SU-DHL-6 (cell line): ENCODE measurements around the gene TYRO3.

Source experiments
- H2AFZ ChIP-seq: fragments of 200-600 bp; sonication (generic); 2 replicates; pipeline ENCODE4 v1.6.1; 2014; ENCODE audit warnings: low read depth, mild to moderate bottlenecking, moderate library complexity, mixed read lengths, antibody characterized with exemption, low read length; ENCODE audit not compliant: severe bottlenecking
- H3F3A ChIP-seq: fragments of 200-600 bp; shearing (Covaris generic); 2 replicates; pipeline ENCODE4 v1.6.0; 2016; ENCODE audit warnings: antibody characterized with exemption, mild to moderate bottlenecking; ENCODE audit not compliant: insufficient read depth
- H3K27ac ChIP-seq: fragments of 200-600 bp; sonication (generic); 2 replicates; pipeline ENCODE4 v1.5.1; 2016; ENCODE audit warnings: low read depth, mild to moderate bottlenecking, low read length, moderate library complexity, mixed read lengths
- H3K27me3 ChIP-seq: fragments of 200-600 bp; sonication (generic), shearing (Covaris generic); 2 replicates; pipeline ENCODE4 v1.6.0; 2014; ENCODE audit warnings: mild to moderate bottlenecking, low read length
- H3K36me3 ChIP-seq: fragments of 200-600 bp; sonication (generic); 2 replicates; pipeline ENCODE4 v1.6.1; 2014; ENCODE audit warnings: mild to moderate bottlenecking, low read length, mixed read lengths
- H3K4me2 ChIP-seq: fragments of 300-600, 200-600 bp; shearing (Covaris generic), sonication (generic); 2 replicates; pipeline ENCODE4 v1.6.0; 2014; ENCODE audit warnings: low read length, low read depth, mild to moderate bottlenecking; ENCODE audit not compliant: poor library complexity, severe bottlenecking
- H3K4me3 ChIP-seq: fragments of 200-600 bp; sonication (generic); 2 replicates; pipeline ENCODE4 v1.5.1; 2014; ENCODE audit warnings: antibody characterized with exemption, low read length, mild to moderate bottlenecking, mixed read lengths; ENCODE audit not compliant: insufficient read depth, poor library complexity, severe bottlenecking
- H3K79me2 ChIP-seq: fragments of 200-600 bp; sonication (generic); 2 replicates; pipeline ENCODE4 v1.6.1; 2014; ENCODE audit warnings: mild to moderate bottlenecking, low read length, moderate library complexity; ENCODE audit not compliant: insufficient read depth
- H3K9ac ChIP-seq: fragments of 200-600 bp; sonication (generic); 2 replicates; pipeline ENCODE4 v1.7.0; 2014; ENCODE audit warnings: mild to moderate bottlenecking, low read length
- H3K9me2 ChIP-seq: fragments of 200-600 bp; sonication (generic); replicated peaks from 2 replicates; pipeline ENCODE4 v1.6.1; 2014; ENCODE audit warnings: low read length; ENCODE audit not compliant: insufficient read depth
- H3K9me3 ChIP-seq: fragments of 200-600 bp; sonication (generic); 2 replicates; pipeline ENCODE4 v1.6.1; 2014; ENCODE audit warnings: low read length, mixed read lengths; ENCODE audit not compliant: insufficient read depth
- H4K20me1 ChIP-seq: fragments of 200-600 bp; sonication (generic); 2 replicates; pipeline ENCODE4 v1.6.1; 2014; ENCODE audit warnings: low read depth, mild to moderate bottlenecking, antibody characterized with exemption, low read length, moderate library complexity, mixed read lengths
- CTCF ChIP-seq: fragments of 200-600 bp; sonication (generic); IDR thresholded peaks from one replicate; pipeline ENCODE4 v1.5.1; 2017; ENCODE audit warnings: antibody characterized with exemption, mild to moderate bottlenecking, low read length, moderate library complexity; ENCODE audit not compliant: insufficient read depth, poor library complexity, severe bottlenecking
- EZH2phosphoT487 ChIP-seq: fragments of 200-600 bp; sonication (generic), shearing (Covaris generic); conservative IDR thresholded peaks from 2 replicates; pipeline ENCODE4 v1.6.1; 2018; ENCODE audit warnings: mild to moderate bottlenecking, antibody characterized with exemption, low read length, moderate library complexity, mixed read lengths

TYRO3 gene

GRCh38 chr15:41561104-41561776 lies 2.2 kb downstream of the TYRO3 start:
- Histone ChIP-seq H3F3A (peaks cover 13% of the 10 kb centered on the region; the same call in 1 of the 2 replicates), H4K20me1 (no peaks in the 10 kb centered on the region), H3K79me2 (no peaks in the 10 kb centered on the region), H3K4me2 (no peak overlapping the region), H3K9ac (no peak overlapping the region), H3K9me2 (no peaks in the 10 kb centered on the region), H3K9me3 (no peaks in the 10 kb centered on the region), H2AFZ (no peak overlapping the region), H3K4me3 (no peak overlapping the region), H3K27ac (no peak overlapping the region), H3K36me3 (no peaks in the 10 kb centered on the region), H3K27me3 (peaks cover 2% of the 10 kb centered on the region; the same call in 1 of the 2 replicates)
- no peak for TF ChIP-seq EZH2phosphoT487
- no peak for TF ChIP-seq CTCF

- Histone ChIP-seq H3K9ac (no peak overlapping the region), H3K79me2 (no peaks in the 10 kb centered on the region), H3K27me3 (peaks cover 2% of the 10 kb centered on the region; the same call in 1 of the 2 replicates), H4K20me1 (no peaks in the 10 kb centered on the region), H2AFZ (no peak overlapping the region), H3F3A (peaks cover 13% of the 10 kb centered on the region; the same call in 1 of the 2 replicates), H3K36me3 (no peaks in the 10 kb centered on the region), H3K9me2 (no peaks in the 10 kb centered on the region), H3K9me3 (no peaks in the 10 kb centered on the region), H3K4me3 (no peak overlapping the region), H3K4me2 (no peak overlapping the region), H3K27ac (no peak overlapping the region)
- no peak for TF ChIP-seq CTCF
- TF ChIP-seq EZH2phosphoT487, result no peak
Observed at GRCh38 chr15:41561777-41562145, 2.7 kb downstream of the TYRO3 start.

- H3K9me3 ChIP-seq, result no peaks in the 10 kb centered on the region
- no peak overlapping the region for H3K4me2 ChIP-seq
- no peaks in the 10 kb centered on the region for H3K79me2 ChIP-seq
- no peak for TF ChIP-seq CTCF
- no peak for TF ChIP-seq EZH2phosphoT487
- no peaks in the 10 kb centered on the region for H4K20me1 ChIP-seq
- no peak overlapping the region for H2AFZ ChIP-seq
- H3F3A ChIP-seq, result peaks cover 11% of the 10 kb centered on the region; the same call in 1 of the 2 replicates
- peaks cover 2% of the 10 kb centered on the region; the same call in 1 of the 2 replicates for H3K27me3 ChIP-seq
- H3K9ac ChIP-seq, result no peak overlapping the region
- H3K27ac ChIP-seq, result no peak overlapping the region
- no peaks in the 10 kb centered on the region for H3K36me3 ChIP-seq
- H3K4me3 ChIP-seq, result no peak overlapping the region
- no peaks in the 10 kb centered on the region for H3K9me2 ChIP-seq
Observed at GRCh38 chr15:41562244-41562643, 3.2 kb downstream of the TYRO3 start.
